Trophoblast cell (in vitro differentiated cells and primary cell): Measurements from ENCODE around the gene ACVR1B.

Experiments used
- DNase-seq, 2 donors: peaks; one replicate each; pipeline ENCODE4 v3.0.0-alpha.2; 2016
- H2AFZ ChIP-seq: 2 replicates; pipeline ENCODE4 v1.6.1; 2013; ENCODE audit warnings: low read length, moderate library complexity, mild to moderate bottlenecking; ENCODE audit not compliant: insufficient read depth, poor library complexity
- H2AK5ac ChIP-seq: 2 replicates; pipeline ENCODE4 v1.6.1; 2013; ENCODE audit warnings: mild to moderate bottlenecking, low read length
- H2BK120ac ChIP-seq: 2 replicates; pipeline ENCODE4 v1.6.1; 2013; ENCODE audit warnings: low read length, mild to moderate bottlenecking, moderate library complexity; ENCODE audit not compliant: insufficient read depth, poor library complexity
- H2BK12ac ChIP-seq: 2 replicates; pipeline ENCODE4 v1.6.1; 2013; ENCODE audit warnings: mild to moderate bottlenecking, low read length, moderate library complexity
- H2BK5ac ChIP-seq: 2 replicates; pipeline ENCODE4 v1.6.1; 2013; ENCODE audit warnings: low read length, low read depth, moderate library complexity, mild to moderate bottlenecking; ENCODE audit not compliant: poor library complexity
- H3K14ac ChIP-seq: 2 replicates; pipeline ENCODE4 v1.6.1; 2013; ENCODE audit warnings: mild to moderate bottlenecking, low read length
- H3K18ac ChIP-seq: 2 replicates; pipeline ENCODE4 v1.6.1; 2013; ENCODE audit warnings: mild to moderate bottlenecking, low read length
- H3K23ac ChIP-seq: 2 replicates; pipeline ENCODE4 v1.6.1; 2013; ENCODE audit warnings: low read length
- H3K27ac ChIP-seq: 2 replicates; pipeline ENCODE4 v1.5.1; 2013; ENCODE audit warnings: low read depth, mild to moderate bottlenecking, inconsistent platforms, low read length, moderate library complexity
- H3K27me3 ChIP-seq: 2 replicates; pipeline ENCODE4 v1.6.1; 2013; ENCODE audit warnings: inconsistent platforms, mild to moderate bottlenecking, low read length, moderate library complexity; ENCODE audit not compliant: insufficient read depth
- H3K36me3 ChIP-seq, 2 experiments: 1 replicate in 1 of 2; 2 replicates in 1 of 2; pipeline ENCODE4 v1.6.1; 2013; ENCODE audit warnings: low read length in 2 of 2, mild to moderate bottlenecking in 2 of 2, moderate library complexity in 1 of 2; ENCODE audit not compliant: insufficient read depth in 2 of 2, control insufficient read depth in 1 of 2
- H3K4ac ChIP-seq: 2 replicates; pipeline ENCODE4 v1.6.1; 2013; ENCODE audit warnings: low read depth, mild to moderate bottlenecking, low read length, moderate library complexity
- H3K4me1 ChIP-seq, 2 experiments: 1 replicate in 1 of 2; 2 replicates in 1 of 2; pipeline ENCODE4 v1.6.1; 2013; ENCODE audit warnings: low read length in 2 of 2, mild to moderate bottlenecking in 2 of 2, moderate library complexity in 1 of 2; ENCODE audit not compliant: insufficient read depth in 2 of 2, control insufficient read depth in 1 of 2
- H3K4me2 ChIP-seq: 2 replicates; pipeline ENCODE4 v1.6.1; 2013; ENCODE audit warnings: inconsistent platforms, mild to moderate bottlenecking, low read length, moderate library complexity
- H3K4me3 ChIP-seq: 2 replicates; pipeline ENCODE4 v1.5.1; 2013; ENCODE audit warnings: mild to moderate bottlenecking, low read depth, low read length, inconsistent platforms
- H3K79me1 ChIP-seq: one replicate; pipeline ENCODE4 v1.6.1; 2013; ENCODE audit warnings: low read length
- H3K79me2 ChIP-seq: 2 replicates; pipeline ENCODE4 v1.6.1; 2013; ENCODE audit warnings: low read length, mild to moderate bottlenecking; ENCODE audit not compliant: control insufficient read depth, insufficient read depth, poor library complexity
- H3K9ac ChIP-seq: 2 replicates; pipeline ENCODE4 v1.6.1; 2013; ENCODE audit warnings: mild to moderate bottlenecking, low read length
- H3K9me3 ChIP-seq: 2 replicates; pipeline ENCODE4 v1.6.1; 2013; ENCODE audit warnings: low read depth, mild to moderate bottlenecking, control low read depth, inconsistent platforms, low read length; ENCODE audit not compliant: insufficient read depth
- H4K12ac ChIP-seq: 2 replicates; pipeline ENCODE4 v1.6.1; 2013; ENCODE audit warnings: low read depth, mild to moderate bottlenecking, low read length, moderate library complexity
- H4K8ac ChIP-seq: 2 replicates; pipeline ENCODE4 v1.6.1; 2013; ENCODE audit warnings: low read depth, mild to moderate bottlenecking, low read length, moderate library complexity
- H4K91ac ChIP-seq: one replicate; pipeline ENCODE4 v1.6.1; 2013; ENCODE audit warnings: low read depth, mild to moderate bottlenecking, low read length, moderate library complexity
- WGBS: extraction: QIAGEN DNeasy Blood & Tissue Kit; methylation state at CpG from one replicate; pipeline ENCODE4 v1.1.7; 2013; ENCODE audit warnings: missing lambda C conversion rate; ENCODE audit not compliant: insufficient read length, insufficient coverage; ENCODE audit errors: extremely low coverage; 5-methylcytosine and 5-hydroxymethylcytosine counted together

The ACVR1B gene

GRCh38 chr12:51910168-51910567 is 41.3 kb upstream of the ACVR1B start:
- no peak overlapping the region for H3K9ac ChIP-seq
- DNase-seq: no peak
- H3K79me1 ChIP-seq: no peaks in the 10 kb centered on the region
- no peak overlapping the region for H3K23ac ChIP-seq
- no peak overlapping the region for H3K4me3 ChIP-seq
- H3K9me3 ChIP-seq: peaks cover 2% of the 10 kb centered on the region
- no peak overlapping the region for H4K12ac ChIP-seq
- no peak overlapping the region for H4K8ac ChIP-seq
- H3K14ac ChIP-seq: no peak overlapping the region
- H2BK12ac ChIP-seq: no peak overlapping the region
- no peak overlapping the region for H2BK120ac ChIP-seq
- no peak overlapping the region for H3K27ac ChIP-seq
- no peak overlapping the region for H4K91ac ChIP-seq
- H3K79me2 ChIP-seq: no peaks in the 10 kb centered on the region
- H3K4me1 ChIP-seq: peaks cover 0 to 2% of the 10 kb centered on the region in 2 experiments
- H3K36me3 ChIP-seq: no peaks in the 10 kb centered on the region
- no peak overlapping the region for H2AK5ac ChIP-seq
- no peak overlapping the region for H3K18ac ChIP-seq
- H3K27me3 ChIP-seq: peaks cover 12% of the 10 kb centered on the region
- H2BK5ac ChIP-seq: no peak overlapping the region
- H3K4ac ChIP-seq: no peak overlapping the region
- no peak overlapping the region for H3K4me2 ChIP-seq
- H2AFZ ChIP-seq: no peak overlapping the region
- no CpG with 5 or more reads among the region's 6 CpGs for WGBS

GRCh38 chr12:51910691-51911090 is 40.8 kb upstream of the ACVR1B start:
- Histone ChIP-seq H3K27me3 (peaks cover 12% of the 10 kb centered on the region), H3K4me2 (no peak overlapping the region), H2BK5ac (no peak overlapping the region), H2BK120ac (no peak overlapping the region), H3K9me3 (peaks cover 2% of the 10 kb centered on the region), H3K36me3 (no peaks in the 10 kb centered on the region), H3K4ac (no peak overlapping the region), H3K9ac (no peak overlapping the region), H3K14ac (no peak overlapping the region), H4K12ac (no peak overlapping the region), H3K79me1 (no peaks in the 10 kb centered on the region), H2BK12ac (no peak overlapping the region), H3K27ac (no peak overlapping the region), H3K18ac (no peak overlapping the region), H2AK5ac (no peak overlapping the region), H3K79me2 (no peaks in the 10 kb centered on the region), H3K23ac (no peak overlapping the region), H4K8ac (no peak overlapping the region), H4K91ac (no peak overlapping the region), H3K4me1 (peaks cover 0 to 2% of the 10 kb centered on the region in 2 experiments), H3K4me3 (no peak overlapping the region), H2AFZ (no peak overlapping the region)
- WGBS: no CpG with 5 or more reads among the region's 3 CpGs
- no peak for DNase-seq

GRCh38 chr12:51911307-51911706 is 40.2 kb upstream of the ACVR1B start:
- peaks cover 12% of the 10 kb centered on the region for H3K27me3 ChIP-seq
- no peak overlapping the region for H4K8ac ChIP-seq
- H3K9ac ChIP-seq: no peak overlapping the region
- H3K14ac ChIP-seq: no peak overlapping the region
- no peak overlapping the region for H2BK120ac ChIP-seq
- H3K36me3 ChIP-seq: no peaks in the 10 kb centered on the region
- no peaks in the 10 kb centered on the region for H3K79me1 ChIP-seq
- H2AK5ac ChIP-seq: no peak overlapping the region
- H4K12ac ChIP-seq: no peak overlapping the region
- H4K91ac ChIP-seq: no peak overlapping the region
- H3K23ac ChIP-seq: no peak overlapping the region
- H2BK5ac ChIP-seq: no peak overlapping the region
- no peak overlapping the region for H3K4me2 ChIP-seq
- no peaks in the 10 kb centered on the region for H3K4me1 ChIP-seq
- no peak overlapping the region for H3K4me3 ChIP-seq
- no peak overlapping the region for H3K18ac ChIP-seq
- no peaks in the 10 kb centered on the region for H3K79me2 ChIP-seq
- H2BK12ac ChIP-seq: no peak overlapping the region
- H3K27ac ChIP-seq: no peak overlapping the region
- H3K4ac ChIP-seq: no peak overlapping the region
- H3K9me3 ChIP-seq: peaks cover 2% of the 10 kb centered on the region
- H2AFZ ChIP-seq: no peak overlapping the region
- DNase-seq: no peak
- WGBS: no CpG with 5 or more reads among the region's 6 CpGs

GRCh38 chr12:51911788-51912711 is 39.4 kb upstream of the ACVR1B start:
- peak in 1 of 2 donors; percentile 21 for DNase-seq
- no peaks in the 10 kb centered on the region for H3K36me3 ChIP-seq
- no peak overlapping the region for H3K14ac ChIP-seq
- H2BK12ac ChIP-seq: no peak overlapping the region
- no CpG with 5 or more reads among the region's 8 CpGs for WGBS
- no peak overlapping the region for H2AK5ac ChIP-seq
- H4K91ac ChIP-seq: no peak overlapping the region
- no peak overlapping the region for H3K23ac ChIP-seq
- no peaks in the 10 kb centered on the region for H3K79me1 ChIP-seq
- peaks cover 2% of the 10 kb centered on the region for H3K9me3 ChIP-seq
- no peak overlapping the region for H3K27ac ChIP-seq
- H3K4me1 ChIP-seq: no peaks in the 10 kb centered on the region
- no peak overlapping the region for H3K4me3 ChIP-seq
- no peak overlapping the region for H2AFZ ChIP-seq
- no peak overlapping the region for H4K12ac ChIP-seq
- no peak overlapping the region for H3K4ac ChIP-seq
- H3K9ac ChIP-seq: no peak overlapping the region
- H2BK120ac ChIP-seq: no peak overlapping the region
- no peaks in the 10 kb centered on the region for H3K79me2 ChIP-seq
- H4K8ac ChIP-seq: no peak overlapping the region
- peaks cover 12% of the 10 kb centered on the region for H3K27me3 ChIP-seq
- no peak overlapping the region for H3K4me2 ChIP-seq
- no peak overlapping the region for H2BK5ac ChIP-seq
- no peak overlapping the region for H3K18ac ChIP-seq
